ENCODE measurements around the gene GALNT11.

DNA sequence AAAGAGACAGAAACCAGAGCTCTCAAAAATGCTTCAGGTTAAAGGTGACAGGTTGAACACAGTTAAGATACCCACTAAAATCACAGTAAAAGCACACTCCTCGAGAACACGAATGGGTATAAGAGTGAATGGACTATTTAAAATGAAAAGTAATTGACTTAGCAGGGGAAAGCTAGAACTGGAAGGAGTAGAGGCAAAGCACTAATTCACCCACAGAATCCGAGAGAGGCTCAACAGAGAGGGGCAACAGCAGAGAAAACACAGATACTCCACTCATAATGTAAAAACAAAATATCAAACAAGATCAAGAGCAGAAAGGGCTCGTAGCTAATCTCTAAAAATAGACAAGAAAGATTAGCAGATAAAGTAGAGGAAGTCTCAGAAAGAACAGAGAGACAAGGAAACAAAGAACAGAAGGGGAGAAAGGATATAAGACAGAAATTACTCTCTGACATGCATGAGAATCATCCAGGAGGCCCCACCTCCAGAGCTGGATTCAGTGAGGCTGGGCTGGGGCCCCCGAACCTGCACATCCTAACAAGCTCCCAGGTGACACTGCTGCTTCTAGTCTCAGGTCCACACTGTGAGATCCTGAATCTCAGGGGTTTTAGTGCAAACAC is 117.6 kb downstream of the GALNT11 start:
- TF ChIP-seq, protein P1, sequence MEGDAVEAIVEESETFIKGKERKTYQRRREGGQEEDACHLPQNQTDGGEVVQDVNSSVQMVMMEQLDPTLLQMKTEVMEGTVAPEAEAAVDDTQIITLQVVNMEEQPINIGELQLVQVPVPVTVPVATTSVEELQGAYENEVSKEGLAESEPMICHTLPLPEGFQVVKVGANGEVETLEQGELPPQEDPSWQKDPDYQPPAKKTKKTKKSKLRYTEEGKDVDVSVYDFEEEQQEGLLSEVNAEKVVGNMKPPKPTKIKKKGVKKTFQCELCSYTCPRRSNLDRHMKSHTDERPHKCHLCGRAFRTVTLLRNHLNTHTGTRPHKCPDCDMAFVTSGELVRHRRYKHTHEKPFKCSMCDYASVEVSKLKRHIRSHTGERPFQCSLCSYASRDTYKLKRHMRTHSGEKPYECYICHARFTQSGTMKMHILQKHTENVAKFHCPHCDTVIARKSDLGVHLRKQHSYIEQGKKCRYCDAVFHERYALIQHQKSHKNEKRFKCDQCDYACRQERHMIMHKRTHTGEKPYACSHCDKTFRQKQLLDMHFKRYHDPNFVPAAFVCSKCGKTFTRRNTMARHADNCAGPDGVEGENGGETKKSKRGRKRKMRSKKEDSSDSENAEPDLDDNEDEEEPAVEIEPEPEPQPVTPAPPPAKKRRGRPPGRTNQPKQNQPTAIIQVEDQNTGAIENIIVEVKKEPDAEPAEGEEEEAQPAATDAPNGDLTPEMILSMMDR (IDR thresholded peaks at IDR 0.05; ENCODE audit: low read length): no peak
- TF ChIP-seq EZH2 (IDR thresholded peaks at IDR 0.05; ENCODE audit: borderline replicate concordance, low read length): no peak

Measured in OCI-LY1 (cell line).